Esophagus squamous epithelium (tissue), 4 donors: ENCODE results near the gene CDK5R2.

ENCODE experiments used
- POLR2A ChIP-seq, 4 donors: fragments of 450-650 bp; IDR thresholded peaks; one replicate each; pipeline ENCODE4 v1.6.1; 2017; ENCODE audit warnings: antibody characterized with exemption in 4 of 4, mild to moderate bottlenecking in 4 of 4, moderate library complexity in 3 of 4
- TF ChIP-seq, protein P1 (sequence below), 6 experiments: fragments of 450-650 bp in 4 of 6; fragments of 200-600 bp in 2 of 6; sonication (generic) in 2 of 6; IDR thresholded peaks; one replicate each; pipeline ENCODE4 v1.5.1; 2016 to 2019; ENCODE audit warnings: antibody characterized with exemption in 6 of 6, mild to moderate bottlenecking in 4 of 6, moderate library complexity in 4 of 6

DNA sequence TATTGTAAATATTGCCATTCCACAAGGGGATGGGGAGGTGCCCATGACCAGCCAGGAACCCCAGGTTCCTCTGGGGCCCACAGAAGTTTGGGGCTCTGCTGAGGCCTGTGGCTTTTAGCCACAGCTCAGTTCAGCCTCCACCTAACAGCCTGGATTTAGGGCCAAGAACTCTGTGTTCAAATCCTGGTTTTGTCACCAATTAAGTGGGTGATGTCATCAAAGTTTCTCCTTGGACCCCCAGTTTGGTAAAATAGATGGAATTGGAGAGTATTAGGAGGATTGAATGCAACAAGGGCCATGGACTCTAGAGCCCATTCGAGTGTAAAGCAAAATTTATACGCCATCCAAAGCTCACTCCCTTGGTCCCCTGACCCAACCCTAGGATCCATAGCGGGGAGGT is 28.7 kb downstream of the CDK5R2 start:
- TF ChIP-seq POLR2A (IDR thresholded peaks at IDR 0.05): no peak
- TF ChIP-seq, protein P1, sequence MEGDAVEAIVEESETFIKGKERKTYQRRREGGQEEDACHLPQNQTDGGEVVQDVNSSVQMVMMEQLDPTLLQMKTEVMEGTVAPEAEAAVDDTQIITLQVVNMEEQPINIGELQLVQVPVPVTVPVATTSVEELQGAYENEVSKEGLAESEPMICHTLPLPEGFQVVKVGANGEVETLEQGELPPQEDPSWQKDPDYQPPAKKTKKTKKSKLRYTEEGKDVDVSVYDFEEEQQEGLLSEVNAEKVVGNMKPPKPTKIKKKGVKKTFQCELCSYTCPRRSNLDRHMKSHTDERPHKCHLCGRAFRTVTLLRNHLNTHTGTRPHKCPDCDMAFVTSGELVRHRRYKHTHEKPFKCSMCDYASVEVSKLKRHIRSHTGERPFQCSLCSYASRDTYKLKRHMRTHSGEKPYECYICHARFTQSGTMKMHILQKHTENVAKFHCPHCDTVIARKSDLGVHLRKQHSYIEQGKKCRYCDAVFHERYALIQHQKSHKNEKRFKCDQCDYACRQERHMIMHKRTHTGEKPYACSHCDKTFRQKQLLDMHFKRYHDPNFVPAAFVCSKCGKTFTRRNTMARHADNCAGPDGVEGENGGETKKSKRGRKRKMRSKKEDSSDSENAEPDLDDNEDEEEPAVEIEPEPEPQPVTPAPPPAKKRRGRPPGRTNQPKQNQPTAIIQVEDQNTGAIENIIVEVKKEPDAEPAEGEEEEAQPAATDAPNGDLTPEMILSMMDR (IDR thresholded peaks at IDR 0.05): no peak
